ENCODE measurements around the gene P4HTM. TPM values are rescaled to one million over a fixed set of nuclear protein-coding genes. Genes with fewer than 3 reads are reported as not detected.

Gene P4HTM
- polyA plus RNA-seq, 1 donor, result 15.6 TPM

DNA sequence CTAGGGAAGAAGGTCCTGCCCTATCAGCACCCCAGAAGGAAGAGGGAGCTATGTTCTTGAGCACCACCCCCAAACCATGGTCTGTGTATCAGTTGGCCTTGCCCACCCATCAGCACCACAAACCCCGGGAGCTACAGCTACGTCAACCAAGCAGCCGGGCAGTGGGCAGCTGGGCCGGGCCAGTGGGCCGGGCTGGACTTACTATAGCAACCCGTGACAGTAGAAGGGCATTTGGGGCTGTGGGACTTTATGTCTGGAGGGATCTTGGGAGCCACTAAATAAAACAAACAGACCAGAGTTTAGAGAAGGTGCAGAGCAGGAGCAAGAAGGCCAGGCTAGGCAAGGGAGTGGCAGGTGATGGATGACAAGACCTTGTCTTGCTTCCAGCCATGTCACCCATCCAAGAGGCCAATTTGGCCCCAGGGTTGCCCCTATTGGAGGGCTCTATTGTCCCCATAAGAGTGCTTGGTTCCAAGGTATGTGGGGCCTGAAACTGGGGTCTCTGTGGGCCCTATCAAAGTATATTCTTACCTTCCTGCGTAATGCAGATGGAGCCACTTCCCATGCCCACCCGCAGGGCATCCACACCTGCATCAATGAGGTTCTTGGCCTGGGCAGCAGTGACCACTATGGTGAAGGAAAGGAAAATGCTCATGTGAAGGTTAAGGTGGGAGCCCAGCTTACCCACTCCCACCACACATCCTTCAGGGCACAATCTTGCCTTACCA lies 35.9 kb downstream of the P4HTM start:
- DNase-seq, result no peak

DNA sequence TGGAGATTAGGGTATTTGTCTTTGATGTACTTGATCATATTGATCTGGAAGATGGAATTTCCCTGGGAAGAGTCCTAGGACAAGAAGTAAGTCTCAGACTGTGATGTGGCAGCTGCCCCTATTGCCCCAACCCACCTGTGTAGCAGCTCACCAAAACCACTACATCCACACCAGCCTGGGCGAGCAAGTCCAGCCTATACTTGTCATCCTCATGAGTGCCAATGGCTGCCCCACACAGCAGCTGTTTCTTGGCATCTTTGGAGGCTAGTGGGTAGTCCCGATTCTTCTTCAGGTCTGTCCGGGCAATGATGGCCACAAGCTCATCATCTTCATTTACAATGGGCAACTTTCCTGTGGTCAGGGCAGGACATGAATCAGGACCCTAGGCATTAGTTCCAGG lies 36.5 kb downstream of the P4HTM start:
- no peak for DNase-seq

DNA sequence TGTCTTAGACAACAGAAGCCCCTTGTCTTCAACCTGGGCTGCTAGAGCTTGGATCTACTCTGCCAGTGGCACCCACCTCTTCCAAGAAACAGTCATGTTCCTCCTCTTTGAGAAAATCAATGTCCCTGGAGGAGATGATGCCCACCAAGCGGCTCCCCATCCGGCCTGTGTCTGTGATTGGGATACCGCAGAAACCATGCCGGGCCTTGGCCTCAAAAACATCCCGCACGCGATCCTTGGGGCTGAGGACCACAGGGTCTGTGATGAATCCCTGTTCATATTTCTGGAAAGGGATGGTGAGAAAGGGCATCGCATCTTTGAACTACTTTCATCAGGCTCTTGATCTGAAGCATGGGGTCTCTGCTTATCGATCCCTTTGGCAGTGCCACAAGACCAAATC lies 37.6 kb downstream of the P4HTM start:
- DNase-seq, result no peak

- no peak for DNase-seq
Observed at GRCh38 chr3:49028298-49028672, 38.2 kb downstream of the P4HTM start.

GRCh38 chr3:49028673-49029562 lies 38.9 kb downstream of the P4HTM start, which contains the start of gene IMPDH2:
Gene IMPDH2, minus strand, starts transcription at chr3:49029398. Its CDS starts 48 bp downstream, at chr3:49029350.
- DNase-seq, result peak; percentile 97

DNA sequence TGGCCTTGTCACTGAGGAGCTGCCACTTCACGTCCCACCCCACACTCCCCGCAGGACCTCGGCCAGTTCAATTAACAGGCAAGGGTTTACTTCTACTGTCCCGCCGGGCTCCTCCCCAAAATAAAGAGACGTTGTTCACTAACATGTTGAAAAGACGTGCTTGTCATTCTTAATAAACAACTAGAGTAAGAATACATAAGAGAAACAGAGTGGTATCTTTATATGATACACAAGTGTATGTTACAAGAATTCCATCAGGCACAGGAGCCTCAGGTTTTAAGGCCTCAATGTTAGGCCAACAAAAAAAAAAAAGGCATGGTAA lies 39.5 kb downstream of the P4HTM start:
- DNase-seq, result no peak

- DNase-seq, result no peak
Observed at GRCh38 chr3:49030321-49030720, 40.3 kb downstream of the P4HTM start.

DNA sequence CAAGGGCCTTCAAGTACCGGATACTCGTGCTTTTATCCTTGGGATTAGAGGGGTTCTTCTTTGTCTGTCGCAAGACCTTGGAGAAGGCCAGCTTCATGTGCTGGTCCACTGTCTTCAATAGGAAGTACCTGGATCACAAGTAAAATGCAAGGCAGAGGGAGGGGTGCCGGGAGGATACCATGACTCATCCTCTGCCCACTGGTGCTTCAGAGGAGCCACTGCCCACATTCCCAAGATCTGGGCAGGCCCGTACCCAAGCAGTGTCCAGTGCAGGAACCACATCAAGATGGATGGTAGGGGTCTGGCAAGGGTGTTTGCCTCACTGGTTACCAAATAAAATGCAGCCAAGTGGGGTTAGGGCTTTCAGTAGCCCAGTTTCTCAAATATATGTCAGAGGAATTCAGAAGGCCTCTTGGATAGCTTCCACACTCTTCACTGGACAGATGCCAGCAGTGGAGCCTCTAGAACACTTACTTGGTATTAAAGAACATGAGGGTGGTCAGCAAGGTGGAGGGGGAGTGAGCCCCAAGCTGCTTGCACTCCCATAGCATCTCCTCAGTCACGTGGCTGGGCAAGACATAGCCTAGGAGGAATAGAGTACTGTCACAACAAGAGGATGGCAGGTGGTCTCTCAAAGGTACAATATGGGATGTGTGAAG lies 42.7 kb downstream of the P4HTM start:
- no peak for DNase-seq

- DNase-seq, result no peak
Observed at GRCh38 chr3:49034650-49035049, 44.6 kb downstream of the P4HTM start.

- no peak for DNase-seq
Observed at GRCh38 chr3:49035281-49035680, 45.2 kb downstream of the P4HTM start.

DNA sequence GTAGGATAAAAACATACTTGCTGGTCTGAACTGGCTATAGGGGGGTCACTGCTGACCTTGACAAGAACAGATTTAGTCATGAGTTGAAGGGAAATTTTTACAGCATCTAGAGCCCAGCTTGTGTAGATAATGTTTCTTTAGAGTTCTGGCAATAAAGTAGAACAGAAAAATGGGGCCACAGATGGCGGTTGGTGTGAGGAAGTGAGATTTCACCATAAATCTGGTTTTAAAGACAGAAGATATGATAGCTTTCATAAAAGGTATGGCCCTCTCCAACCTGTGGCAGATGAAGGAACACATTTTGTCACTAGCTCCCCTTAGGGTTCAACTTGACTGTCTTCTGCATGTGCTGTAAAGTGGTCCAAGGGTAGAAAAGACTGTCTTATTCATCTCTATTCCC lies 63.5 kb downstream of the P4HTM start:
- DNase-seq, result no peak

GRCh38 chr3:49054344-49054862 lies 64.4 kb downstream of the P4HTM start:
- no peak for DNase-seq

Other genes with a start within 250 kb of the P4HTM start
- gene PRKAR2A, start 142.4 kb upstream of the P4HTM start, polyA plus RNA-seq (ENCODE audit: insufficient read length), result 37.2 TPM
- 16.3 TPM for gene SLC25A20, start 91.4 kb upstream of the P4HTM start, polyA plus RNA-seq (ENCODE audit: insufficient read length)
- 62.1 TPM for gene ARIH2, start 71.4 kb upstream of the P4HTM start, polyA plus RNA-seq (ENCODE audit: insufficient read length)
- 121 TPM for gene WDR6, start 17.1 kb downstream of the P4HTM start, polyA plus RNA-seq (ENCODE audit: insufficient read length)
- gene DALRD3, start 28.3 kb downstream of the P4HTM start, polyA plus RNA-seq (ENCODE audit: insufficient read length), result 32.8 TPM
- 55.2 TPM for gene NDUFAF3, start 31.9 kb downstream of the P4HTM start, polyA plus RNA-seq (ENCODE audit: insufficient read length)
- 230 TPM for gene IMPDH2, start 39.2 kb downstream of the P4HTM start, polyA plus RNA-seq (ENCODE audit: insufficient read length)
- gene QRICH1, start 103.8 kb downstream of the P4HTM start, polyA plus RNA-seq (ENCODE audit: insufficient read length), result 60.1 TPM
- 272 TPM for gene QARS1, start 114.5 kb downstream of the P4HTM start, polyA plus RNA-seq (ENCODE audit: insufficient read length)
- 38.5 TPM for gene USP19, start 130.6 kb downstream of the P4HTM start, polyA plus RNA-seq (ENCODE audit: insufficient read length)
- gene LAMB2, start 142.8 kb downstream of the P4HTM start, polyA plus RNA-seq (ENCODE audit: insufficient read length), result 325 TPM
- gene CCDC71, start 176.1 kb downstream of the P4HTM start, polyA plus RNA-seq (ENCODE audit: insufficient read length), result 16.0 TPM
- 84.0 TPM for gene KLHDC8B, start 181.4 kb downstream of the P4HTM start, polyA plus RNA-seq (ENCODE audit: insufficient read length)

Measured in hindlimb muscle (tissue), 1 donor.